HG02885 (cell line): ENCODE results near the gene HSPA4L.

Source experiments
- ATAC-seq: cut with Tn5 transposase; IDR thresholded peaks from one replicate; pipeline ENCODE4 v1.9.1; 2021; ENCODE audit warnings: mild to moderate bottlenecking; ENCODE audit not compliant: unreplicated experiment, poor library complexity

Gene HSPA4L

DNA sequence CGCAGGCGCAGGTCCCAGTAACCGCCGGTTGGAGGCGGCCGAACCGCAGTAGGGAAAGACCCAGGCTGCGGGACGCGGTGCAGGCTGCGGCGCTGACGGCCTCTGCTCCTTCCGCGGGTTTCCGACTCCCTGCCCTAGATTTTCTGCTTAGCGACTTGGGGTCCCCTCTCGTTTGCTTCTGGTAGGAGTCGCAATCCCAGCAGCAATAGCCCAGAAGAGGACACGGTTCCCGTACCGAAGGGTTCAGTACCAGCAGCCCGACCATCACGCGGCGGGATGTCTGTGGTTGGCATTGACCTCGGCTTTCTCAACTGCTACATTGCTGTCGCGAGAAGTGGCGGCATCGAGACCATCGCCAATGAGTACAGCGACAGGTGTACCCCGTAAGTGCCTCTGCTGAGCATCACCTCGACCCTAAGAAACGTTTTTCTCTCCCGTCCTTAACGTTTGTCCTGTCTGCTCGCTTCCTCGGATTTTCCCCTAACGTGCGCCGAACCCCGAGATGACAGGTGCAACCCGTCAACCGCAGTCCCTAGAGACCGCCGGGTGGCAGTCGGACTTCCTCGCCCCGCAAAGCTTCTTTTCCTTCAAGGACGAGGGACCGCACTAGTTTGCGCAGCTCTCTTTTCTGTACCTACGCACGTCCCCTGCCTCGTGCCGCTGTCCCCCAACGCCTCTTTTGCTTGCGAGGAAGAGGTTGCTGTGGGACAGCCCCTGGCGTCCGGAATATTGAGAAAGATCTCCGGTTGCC, at the start of gene HSPA4L:
Gene HSPA4L, plus strand, starts transcription at position 48 of the 751 bp plus-strand sequence. Its CDS starts 229 bp downstream, at position 277.
- peak; percentile 45 for ATAC-seq

DNA sequence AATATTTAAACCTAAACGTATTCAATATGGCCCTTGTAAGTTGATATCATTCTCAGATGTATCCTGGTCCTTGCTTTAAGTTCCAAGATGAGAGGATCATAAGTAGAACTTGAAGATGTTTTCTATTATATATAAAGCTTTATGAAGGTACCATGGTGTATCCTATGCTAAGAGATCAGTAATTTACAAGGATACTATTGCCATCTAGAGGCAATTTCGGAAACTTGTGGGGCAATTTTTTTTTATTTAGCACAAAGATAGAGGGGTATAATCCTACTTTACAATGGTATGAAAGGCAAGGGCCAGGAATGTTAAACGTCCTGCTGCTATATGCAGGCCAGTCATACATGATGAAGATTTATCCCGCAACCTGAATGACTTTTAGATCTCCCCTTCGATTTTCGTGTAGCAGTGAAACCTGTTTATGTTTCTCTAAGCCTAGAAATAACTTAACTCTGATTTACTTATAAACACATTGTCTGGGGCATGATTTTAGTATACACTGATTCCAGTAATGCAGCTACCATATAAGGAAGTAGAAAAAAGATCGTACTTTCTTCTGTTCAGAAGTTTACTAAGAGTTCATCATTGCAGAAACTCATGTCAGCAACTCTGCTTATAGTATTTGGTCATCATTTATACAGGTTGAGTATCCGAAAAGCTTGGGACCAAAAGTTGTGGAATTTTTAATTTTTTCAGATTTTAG, 49.3 kb upstream of the HSPA4L start:
- ATAC-seq, result peak; percentile 86

DNA sequence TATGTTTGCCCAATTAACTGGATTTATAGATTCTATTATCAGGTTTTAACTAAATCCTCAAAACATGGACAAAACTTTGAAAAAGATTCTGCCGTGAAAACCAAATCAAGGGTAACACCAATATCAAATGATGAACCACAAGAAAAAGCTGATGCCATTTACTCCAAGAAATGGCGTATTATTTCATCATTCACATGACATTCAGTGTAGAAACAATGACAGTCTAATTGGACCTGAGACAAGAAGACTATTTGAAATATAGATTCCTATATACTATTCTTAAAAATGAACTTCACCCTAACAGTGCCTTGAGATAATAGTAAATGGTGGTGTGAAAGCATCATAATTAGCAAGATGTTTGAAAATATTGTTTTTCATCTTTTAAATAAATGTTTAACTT, 47.1 kb upstream of the HSPA4L start:
- ATAC-seq, result no peak

DNA sequence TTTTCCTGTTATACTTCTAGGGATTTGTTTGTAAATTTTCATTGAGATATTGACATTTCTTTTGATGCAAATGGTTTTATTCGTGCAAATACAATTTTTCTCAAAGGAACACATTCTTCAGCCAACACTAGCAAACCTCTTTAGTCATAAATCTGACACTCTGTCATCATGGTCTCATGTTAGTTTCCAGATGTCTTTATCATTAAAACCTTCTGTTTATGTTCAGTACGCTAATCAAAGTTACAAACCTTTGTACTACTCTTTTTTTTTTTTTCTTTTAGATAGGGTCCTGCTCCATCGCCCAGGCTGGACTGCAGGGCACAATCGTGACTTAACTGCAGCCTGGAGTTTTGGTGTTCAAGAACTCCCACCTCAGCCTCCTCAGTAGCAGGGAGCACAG, 44.8 kb upstream of the HSPA4L start:
- ATAC-seq, result no peak

DNA sequence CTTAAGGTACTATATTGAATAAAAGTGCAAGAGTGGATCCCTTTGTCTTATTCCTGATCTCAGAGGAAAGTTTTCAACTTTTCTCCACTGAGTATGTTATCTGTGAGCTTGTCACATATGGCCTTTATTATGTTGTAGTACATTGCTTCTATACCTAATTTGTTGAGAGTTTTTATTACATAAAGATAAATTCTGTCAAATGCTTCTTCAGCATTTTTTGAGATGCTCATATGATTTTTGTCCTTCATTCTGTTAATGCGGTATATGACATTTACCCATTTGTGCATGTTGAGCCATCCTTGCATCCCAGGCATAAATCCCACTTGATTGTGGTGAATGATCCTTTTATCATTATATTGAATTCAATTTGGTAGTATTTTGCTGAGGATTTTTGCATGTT, 40.9 kb upstream of the HSPA4L start:
- no peak for ATAC-seq

DNA sequence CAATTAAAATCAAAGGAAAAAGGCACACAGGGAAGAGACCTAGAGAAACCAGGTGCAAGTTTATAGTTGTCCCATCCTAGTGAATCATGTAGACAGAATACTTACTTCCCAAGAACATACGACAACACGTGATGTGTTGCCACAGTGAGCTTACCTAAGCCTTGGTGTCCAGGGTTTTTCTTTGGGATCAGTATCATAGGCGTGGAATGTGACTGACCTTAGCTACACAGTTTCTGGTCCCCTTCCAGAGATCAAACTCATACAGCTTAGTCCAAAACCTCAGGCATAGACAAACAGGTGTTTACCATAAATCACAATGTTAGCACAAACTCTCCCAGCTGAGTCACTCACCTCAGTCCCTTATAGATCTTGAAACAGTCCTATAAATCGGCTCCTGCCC, 34.2 kb upstream of the HSPA4L start:
- no peak for ATAC-seq

DNA sequence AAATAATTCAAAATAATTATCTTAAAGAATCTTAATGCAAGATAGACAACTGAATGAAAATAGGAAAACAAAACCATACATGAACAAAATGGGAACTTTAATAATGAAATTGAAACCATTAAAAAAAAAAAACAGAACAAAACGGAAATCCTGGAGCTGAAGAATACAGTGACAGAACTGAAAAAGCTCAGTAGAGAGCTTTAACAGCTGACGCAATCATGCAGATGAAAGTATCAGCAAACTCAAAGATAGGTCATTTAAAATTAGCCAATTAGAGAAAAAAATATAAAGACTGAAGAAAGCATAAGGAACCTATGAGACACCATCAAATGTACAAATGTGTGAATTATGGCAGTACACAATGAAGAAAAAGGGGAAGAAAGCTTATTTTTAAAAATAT, 33.2 kb upstream of the HSPA4L start:
- ATAC-seq, result no peak

DNA sequence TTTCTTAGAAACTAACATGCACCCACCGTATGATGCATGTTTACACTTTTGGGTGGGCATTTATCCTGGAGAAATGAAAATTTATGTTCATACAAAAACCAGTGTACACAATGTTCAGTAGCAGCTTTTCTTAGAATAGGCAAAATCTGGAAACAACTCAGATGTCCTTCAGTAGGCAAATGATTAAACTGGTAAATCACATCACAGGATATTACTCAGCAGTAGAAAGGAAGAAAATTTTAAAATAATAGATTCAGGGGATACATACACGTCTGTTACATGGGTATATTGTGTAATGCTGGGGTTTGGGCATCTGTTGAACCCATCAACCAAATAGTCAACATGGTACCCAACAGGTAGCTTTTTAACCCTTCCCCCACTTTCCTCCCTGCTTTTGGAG, 25.2 kb upstream of the HSPA4L start:
- ATAC-seq, result no peak

DNA sequence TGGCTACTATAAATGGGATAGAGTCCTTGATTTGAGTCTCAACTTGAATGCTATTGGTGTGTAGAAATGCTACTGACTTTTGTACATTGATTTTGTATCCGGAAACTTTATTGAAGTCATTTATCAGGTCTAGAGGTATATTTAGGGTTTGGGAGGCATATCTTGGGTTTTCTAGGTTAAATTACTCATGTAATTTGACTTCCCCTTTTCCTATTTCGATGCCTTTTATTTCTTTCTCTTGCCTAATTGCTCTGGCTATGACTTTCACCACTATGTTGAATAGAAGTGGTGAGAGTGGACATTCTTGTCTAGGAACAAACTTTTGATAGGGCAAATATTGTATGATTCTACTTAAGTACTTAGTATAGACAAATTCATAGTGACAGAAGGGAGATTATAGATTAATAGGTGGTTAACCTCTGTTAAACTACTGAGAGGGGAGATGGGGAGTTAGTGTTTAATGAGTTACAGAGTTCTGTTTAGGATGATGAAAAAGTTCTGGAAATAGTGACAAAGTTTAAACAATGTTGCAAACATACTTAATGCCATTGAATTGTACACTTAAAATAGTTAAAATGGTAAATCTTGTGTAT, 22.8 kb upstream of the HSPA4L start:
- ATAC-seq, result no peak

DNA sequence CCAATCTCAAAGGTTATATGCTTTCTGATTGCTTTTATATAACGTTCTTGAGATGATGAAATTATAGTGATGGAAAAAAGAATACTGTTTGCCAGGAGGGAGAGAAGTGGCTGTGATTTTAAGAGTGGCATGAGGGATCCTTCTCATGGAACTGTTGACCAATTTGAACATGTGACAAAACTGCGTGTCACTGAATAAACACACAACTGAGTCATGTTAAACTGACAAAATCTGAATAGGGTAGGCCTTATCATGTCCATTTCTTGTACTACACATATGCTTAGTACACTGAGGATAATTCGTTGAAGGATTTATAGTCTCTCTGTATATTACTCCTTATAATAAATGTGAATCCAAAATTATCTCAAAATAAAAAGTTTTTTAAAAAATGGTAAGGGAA, 22.2 kb upstream of the HSPA4L start:
- no peak for ATAC-seq

DNA sequence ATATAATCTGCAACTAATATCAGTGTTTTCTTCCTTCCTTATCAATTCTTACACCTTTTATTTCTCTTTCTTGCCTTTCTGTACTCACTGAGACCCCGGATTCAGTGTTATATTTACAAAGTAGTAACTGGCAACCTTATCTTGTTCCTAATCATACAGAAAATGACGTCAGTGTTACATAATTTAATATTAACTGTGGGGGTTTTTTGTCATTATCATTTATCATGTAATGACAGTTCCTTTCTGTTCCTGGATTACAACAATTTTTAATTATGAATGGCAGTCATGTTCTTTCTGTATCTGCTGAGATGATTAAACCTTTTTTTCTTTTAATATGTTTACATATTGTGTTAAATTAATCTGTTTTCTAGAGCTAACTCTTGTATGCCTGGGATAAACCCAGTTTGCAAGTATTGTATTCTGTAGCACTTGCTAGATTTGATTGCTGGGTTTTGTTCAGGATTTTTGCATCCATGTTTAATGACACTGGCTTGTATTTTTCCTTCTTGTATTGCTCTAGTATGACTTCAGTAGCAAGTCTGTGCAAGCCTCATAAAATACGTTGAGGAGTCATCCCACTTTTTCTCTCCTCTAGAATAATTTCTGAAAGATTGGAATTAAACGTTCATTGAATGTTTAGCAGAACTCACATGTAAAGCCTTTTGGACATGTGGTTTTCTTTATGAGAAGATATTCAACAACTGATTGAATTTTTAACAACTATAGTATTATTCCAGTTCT, 10.4 kb upstream of the HSPA4L start:
- no peak for ATAC-seq

DNA sequence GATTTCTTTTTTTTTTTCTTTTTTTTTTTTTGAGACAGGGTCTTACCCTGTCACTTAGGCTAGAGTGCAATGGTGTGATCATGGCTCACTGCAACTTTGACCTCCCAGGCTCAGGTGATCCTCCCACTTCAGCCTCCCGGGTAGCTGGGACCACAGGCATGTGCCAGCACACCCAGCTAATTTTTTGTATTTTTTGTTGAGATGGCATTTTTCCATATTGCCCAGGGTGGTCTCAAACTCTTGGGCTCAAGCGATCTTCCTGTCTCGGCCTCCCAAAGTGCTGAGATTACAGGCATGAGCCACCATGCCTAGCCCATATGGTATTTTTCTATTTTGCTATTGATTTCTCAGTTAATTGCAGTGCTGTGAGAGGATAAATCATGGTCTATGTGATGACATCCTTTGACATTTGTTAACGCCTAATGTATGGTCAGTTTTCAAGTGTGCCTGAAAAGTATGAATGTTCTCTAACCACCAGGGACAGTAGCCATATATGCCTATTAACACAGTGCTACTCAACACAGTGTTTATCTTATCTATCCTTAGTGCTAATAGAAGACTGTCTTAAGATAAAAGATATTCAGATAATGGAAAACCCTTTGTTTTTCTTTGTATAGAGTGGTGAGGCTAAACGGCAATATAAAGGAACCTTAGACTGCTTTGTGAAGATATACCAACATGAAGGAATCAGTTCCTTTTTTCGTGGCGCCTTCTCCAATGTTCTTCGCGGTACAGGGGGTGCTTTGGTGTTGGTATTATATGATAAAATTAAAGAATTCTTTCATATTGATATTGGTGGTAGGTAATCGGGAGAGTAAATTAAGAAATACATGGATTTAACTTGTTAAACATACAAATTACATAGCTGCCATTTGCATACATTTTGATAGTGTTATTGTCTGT, 9.1 kb upstream of the HSPA4L start:
- no peak for ATAC-seq

DNA sequence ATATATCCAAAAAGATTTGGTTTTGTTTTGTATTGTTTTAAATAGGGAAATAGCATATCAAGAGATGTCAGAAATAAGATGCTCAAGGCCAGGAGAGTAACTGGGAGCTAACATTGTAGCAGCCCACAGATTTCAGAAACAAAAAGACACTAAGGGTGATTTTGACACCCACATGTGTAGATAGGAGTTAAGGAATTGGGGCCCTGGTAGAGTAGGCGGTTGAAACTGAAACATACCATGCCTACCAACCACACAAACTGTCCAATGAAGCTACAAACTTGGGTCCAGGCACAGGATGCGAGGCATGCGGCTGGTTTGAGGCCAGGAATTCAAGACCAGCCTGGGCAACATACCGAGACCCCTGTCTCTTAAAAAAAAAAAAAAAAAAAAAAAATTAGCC, 6.3 kb upstream of the HSPA4L start:
- ATAC-seq, result peak; percentile 47

DNA sequence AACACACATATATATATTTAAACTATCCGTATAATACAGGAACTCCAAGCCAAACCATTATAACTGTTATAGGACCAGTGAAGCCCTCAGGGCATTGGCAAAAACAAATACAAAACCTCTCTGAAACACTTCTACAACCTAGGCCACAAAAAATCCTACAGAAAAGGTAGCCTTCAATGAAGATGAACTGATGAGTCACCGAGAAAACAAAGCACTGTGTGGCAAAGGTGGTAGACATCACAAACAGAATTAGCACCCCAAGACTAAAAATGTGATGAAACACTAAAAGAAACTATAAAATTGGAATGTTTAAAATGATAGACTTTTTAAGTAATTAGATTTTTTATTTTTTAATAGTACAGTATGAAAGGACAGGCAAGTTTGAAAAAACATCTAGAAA, 5.5 kb upstream of the HSPA4L start:
- ATAC-seq, result no peak

DNA sequence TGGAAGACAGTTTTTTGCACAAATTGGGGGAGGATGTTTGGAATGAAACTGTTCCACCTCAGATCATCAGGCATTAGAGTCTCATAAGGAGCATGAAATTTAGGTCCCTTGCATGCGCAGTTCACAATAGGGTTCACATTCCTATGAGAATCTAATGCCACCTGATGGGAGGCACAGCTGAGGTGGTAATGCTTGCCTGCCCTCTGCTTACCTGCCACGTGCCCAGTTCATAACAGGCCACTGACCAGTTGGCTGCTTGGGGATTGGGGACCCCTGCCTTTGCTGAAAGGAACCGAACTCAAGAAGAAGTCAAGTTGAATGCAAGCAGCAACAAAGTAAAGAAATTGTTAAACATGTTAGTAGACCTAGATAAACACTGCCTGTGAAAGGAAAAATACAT, 4.6 kb upstream of the HSPA4L start:
- ATAC-seq, result no peak

DNA sequence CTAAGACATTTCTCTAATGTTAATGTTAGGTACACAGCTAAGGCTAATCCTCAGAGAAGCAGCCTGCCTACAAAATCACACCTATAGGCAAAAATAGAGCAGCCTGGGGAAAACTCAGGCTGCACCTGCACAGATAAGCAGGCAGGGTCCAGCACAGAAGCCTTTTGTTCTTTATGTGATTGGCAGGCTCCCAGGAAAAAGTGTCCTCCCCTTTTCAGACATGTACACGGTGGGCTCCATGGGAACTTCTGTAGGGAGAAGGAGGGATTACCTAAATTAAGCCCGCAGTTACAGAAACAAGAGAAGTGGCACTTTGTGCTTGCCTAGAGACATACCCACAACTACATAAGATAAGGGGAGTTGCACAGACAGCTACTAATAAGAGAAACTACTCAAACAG, 4.0 kb upstream of the HSPA4L start:
- ATAC-seq, result no peak

DNA sequence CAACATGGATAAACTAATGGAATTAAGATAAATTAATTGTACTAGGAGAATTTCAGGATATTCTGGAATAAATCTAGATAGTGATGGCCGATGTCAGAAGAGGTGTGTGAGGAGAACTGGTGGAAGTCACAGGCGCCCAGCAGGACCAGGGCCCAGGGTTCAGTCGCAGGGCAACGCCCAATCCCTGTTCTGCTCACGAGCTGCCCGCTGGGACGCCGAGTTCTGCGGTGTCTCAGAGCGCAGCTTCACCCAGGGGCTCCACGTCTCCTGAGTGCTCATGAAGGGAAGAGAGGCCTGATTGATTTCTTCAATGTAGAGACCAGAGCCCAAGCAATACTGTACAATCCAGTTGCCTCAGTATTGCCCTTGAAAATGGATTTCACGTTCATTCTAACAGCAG, 1.5 kb upstream of the HSPA4L start:
- no peak for ATAC-seq

DNA sequence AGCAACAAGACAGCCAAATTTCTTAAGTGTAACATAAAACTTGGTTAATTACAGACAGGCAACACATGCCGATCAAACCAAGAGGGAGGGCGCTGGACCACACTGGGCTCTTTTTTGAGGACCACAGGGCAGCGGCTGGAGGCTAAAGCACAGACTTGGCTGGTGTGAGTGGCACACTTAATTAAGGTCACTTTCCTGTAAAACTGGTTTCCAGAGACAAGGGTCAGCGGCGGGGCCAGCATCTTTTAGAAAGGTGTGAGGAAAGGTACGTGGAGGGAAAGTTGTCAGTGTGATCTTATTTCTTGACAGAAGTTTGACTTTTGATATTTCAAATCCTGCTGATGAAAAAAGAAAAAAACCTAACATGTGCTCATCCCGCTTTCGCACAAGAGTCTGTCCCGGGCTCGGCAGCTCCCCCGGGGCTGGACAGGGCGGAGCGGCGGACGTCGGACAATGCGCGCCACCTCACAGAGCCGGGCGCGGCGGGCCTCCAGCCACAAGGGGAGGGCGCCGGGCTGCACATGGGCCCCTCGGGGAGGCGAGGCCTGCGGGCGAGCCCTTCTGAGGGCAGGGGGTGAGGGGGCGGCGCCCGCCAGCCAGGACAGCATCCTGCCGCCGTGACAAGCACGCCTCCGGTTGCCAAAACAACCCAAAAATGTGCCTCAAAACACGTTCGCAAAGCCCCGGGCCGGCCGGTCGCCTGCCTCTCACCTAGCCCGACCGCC, 660 bp upstream of the HSPA4L start:
- ATAC-seq, result peak; percentile 35

DNA sequence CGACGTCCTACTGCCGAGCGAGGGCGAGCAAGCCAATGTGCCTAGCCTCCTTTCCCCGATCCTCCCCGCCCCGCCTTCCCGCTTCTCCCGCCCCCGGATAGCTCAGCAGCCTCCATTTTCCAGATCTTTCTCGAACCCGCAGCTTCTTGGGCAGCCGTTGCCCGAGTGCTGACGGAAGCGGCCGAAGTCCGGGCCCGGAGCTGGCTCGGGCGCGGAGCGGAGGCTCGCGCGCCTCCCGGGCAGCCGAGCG, 172 bp upstream of the HSPA4L start:
- ATAC-seq, result peak; percentile 81
